HG03571 (cell line): ENCODE measurements around the gene PPFIA1.

Experiments
- ATAC-seq: cut with Tn5 transposase; IDR thresholded peaks from one replicate; pipeline ENCODE4 v1.9.1; 2021; ENCODE audit not compliant: unreplicated experiment

The PPFIA1 gene

DNA sequence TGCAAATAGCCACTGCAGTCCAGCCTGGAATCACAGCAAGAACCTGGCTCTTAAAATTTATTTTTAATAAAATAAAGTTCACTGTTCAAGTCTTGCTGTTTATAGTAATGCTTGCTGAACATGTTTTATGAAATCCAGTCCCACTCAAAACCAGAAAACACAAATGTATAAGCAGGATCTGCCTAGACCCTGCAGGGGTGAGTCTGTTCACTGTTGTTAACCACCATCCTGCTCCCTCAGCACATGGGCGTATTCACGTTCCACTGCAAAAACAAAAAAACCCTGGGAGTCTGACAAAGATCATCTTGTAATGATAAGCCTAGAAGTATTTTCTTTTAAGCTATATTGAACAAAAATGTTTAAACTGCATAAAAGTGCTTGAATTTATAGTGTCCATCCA, 82.8 kb downstream of the PPFIA1 start:
- no peak for ATAC-seq

GRCh38 chr11:70353900-70354568, 83.5 kb downstream of the PPFIA1 start:
- no peak for ATAC-seq

DNA sequence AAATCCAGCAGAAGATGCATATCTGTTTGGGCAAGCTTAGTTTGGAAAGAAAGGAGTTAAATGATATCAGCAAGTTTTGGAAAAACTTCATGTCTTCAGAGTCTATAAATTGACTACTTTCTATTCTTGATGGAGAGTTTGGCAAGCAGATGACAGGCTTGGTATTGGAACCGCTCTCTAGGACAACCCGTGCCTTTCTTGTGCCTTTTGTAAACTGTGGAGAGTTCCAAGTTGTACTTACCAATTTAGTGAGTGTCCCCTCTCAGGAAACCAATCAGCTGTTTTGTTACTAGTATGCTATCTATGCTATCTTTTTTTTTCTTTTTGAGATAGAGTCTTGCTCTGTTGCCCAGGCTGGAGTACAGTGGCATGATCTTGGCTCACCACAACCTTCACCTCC, 84.1 kb downstream of the PPFIA1 start:
- ATAC-seq = no peak

GRCh38 chr11:70358753-70359152, 88.3 kb downstream of the PPFIA1 start:
- no peak for ATAC-seq

- no peak for ATAC-seq
Measured at GRCh38 chr11:70359451-70360205, 89.1 kb downstream of the PPFIA1 start.

DNA sequence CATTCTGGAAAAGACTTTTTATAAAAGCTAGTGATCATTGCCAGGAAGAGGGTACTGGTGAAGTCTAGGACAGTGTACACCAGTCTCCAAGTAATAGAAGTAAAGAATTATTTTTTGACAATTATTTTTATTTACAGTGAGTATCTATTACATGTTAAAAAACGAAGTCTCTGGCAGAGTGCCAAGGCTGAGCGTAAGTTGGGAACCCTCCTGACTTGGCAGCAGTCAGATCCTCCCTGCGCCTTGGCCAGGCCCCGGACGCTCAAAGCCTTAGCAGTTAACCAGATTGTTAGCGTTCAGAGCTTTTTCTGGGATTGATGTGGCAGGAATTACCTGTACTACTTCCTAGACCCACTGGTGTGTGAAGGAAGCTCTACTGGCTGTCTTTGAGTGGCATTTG, 89.7 kb downstream of the PPFIA1 start:
- no peak for ATAC-seq

- no peak for ATAC-seq
Measured at GRCh38 chr11:70364178-70364577, 93.7 kb downstream of the PPFIA1 start.

GRCh38 chr11:70364745-70365543, 94.5 kb downstream of the PPFIA1 start:
- ATAC-seq = no peak

DNA sequence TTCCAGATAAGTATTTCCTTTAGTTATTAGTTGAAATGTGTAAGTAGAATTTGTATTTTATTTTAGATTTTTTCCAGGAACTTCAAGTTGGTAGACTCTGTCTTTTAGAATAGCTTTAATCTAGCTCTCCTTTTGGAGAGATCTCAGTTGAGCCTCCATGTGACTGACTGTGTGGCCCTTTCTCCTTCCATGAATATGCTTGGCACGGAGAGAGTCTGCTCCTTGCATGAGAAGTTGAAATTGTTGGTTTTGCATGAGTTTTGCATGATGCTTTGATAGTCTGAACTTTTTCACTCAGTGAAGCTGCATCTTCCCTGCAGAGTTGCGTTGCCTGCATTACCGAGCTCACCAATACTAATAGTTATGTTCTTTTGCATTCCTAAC, 95.0 kb downstream of the PPFIA1 start:
- ATAC-seq = no peak

GRCh38 chr11:70367071-70367470, 96.6 kb downstream of the PPFIA1 start:
- no peak for ATAC-seq

DNA sequence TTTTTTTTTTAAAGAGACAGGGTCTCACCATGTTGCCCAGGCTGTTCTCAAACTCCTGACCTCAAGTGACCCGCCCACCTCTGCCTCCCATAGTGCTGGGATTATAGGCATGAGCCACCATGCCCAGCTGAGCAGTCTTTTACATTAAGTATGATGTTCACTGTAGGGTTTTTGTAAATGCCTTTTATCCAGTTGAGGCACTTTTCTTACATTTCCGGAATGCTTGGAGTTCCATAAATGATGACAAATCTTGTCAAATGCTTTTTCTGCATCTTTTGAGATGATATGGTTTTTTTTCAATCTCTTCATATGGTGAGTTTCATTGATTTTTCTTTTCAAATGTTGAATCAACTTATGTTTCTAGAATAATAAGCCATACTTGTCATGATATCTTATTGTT, 98.5 kb downstream of the PPFIA1 start:
- ATAC-seq = no peak

- ATAC-seq = no peak
Measured at GRCh38 chr11:70371241-70371640, 100.8 kb downstream of the PPFIA1 start.

DNA sequence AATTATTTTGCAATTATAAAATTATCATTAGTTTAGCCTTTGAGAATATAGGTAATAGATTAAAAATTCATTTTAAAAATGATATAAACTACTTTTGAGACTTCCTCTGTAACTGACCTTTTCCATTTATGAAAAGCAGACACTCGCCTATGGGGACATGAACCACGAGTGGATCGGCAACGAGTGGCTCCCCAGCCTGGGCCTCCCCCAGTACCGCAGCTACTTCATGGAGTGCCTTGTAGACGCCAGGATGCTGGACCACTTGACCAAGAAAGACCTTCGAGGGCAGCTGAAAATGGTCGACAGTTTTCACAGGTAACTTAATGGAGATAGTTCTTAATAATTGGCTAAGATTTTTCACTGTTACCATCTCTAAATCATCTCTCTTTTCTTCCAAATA, 101.6 kb downstream of the PPFIA1 start:
- ATAC-seq = no peak

DNA sequence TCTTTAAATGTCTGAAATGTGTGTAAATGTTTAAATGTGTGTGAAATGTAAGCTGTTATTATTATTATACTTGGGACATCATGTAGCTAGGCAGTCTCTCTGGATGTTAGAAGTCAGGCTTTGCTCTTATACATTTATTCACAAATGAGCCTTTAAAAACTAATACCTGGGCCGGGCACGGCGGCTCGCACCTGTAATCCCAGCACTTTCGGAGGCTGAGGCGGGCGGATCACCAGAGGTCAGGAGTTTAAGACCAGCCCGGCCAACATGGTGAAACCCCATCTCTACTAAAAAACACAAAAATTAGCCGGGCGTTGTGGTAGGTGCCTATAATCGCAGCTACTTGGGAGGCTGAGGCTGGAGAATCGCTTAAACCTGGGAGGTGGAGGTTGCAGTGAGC, 106.1 kb downstream of the PPFIA1 start:
- ATAC-seq = no peak

GRCh38 chr11:70377645-70378044, 107.2 kb downstream of the PPFIA1 start:
- ATAC-seq = no peak

GRCh38 chr11:70378506-70379134, 108.1 kb downstream of the PPFIA1 start:
- no peak for ATAC-seq

GRCh38 chr11:70381350-70381749, 110.9 kb downstream of the PPFIA1 start:
- ATAC-seq = no peak

GRCh38 chr11:70381872-70382861, 111.7 kb downstream of the PPFIA1 start:
- no peak for ATAC-seq

DNA sequence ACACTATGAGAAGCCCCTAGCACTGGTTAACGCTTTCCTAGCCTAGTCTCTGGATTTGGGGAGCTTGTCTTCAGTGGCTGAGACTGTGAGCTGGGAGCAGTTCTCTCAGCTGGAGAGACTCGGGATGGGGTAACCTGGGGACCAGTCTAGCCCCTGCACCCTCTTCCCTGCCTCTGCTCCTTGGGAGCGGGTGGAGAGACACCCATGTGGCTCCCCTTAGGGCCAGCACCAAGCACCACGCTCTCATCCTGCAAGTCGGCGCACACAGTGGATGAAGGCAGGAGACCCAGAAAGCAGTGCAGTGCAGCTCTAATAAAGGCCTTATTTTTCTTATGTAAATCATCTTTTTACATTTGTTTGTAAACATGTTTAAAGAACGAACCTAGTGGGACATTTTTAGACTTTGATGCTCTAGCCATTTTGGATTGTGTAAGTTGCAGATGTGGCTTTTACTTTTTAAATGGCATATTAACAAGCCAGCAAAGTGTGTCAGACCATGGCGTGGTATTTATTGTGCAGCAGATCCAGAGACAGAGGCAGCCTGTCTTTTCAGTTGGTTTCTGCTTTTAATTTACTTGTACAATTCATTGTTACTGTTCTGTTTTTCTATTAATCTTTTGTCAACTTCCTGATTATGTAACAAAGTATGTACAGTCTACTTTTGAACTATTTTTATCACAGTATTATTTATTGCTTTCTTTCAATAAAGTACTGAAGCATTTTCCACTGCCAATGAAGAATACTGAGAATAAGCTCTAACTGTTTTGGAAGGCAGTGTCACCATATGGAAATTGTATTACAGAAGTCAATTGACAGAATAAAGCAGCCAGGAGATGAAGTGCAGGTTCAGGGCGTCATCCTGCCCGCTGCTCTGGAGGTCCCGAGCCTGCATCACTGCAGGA, 113.4 kb downstream of the PPFIA1 start:
- no peak for ATAC-seq
